SK-N-SH (cell line): ENCODE data around the gene HEPACAM. TPM values are rescaled to one million over a fixed set of nuclear protein-coding genes. Genes with fewer than 3 reads are reported as not detected.

Experiments used
- CTCF ChIA-PET: fragments of 300-600, 350-600 bp; formaldehyde crosslinking; extraction: SDS; loops from one replicate; lab custom pipeline; 2021; lab: Yijun Ruan, JAX
- POLR2A ChIA-PET: fragments of 350-600 bp; sonication (Branson Sonifier 250); formaldehyde crosslinking; extraction: SDS; loops from one replicate; lab custom pipeline; 2020; ENCODE audit warnings: antibody characterized with exemption, inconsistent platforms; lab: Yijun Ruan, JAX
- DNase-seq: peaks from one replicate; pipeline ENCODE4 v3.0.0; 2012
- H2AFZ ChIP-seq: fragments of 200-600 bp; sonication (generic); 2 replicates; pipeline ENCODE4 v1.8.1; 2016; ENCODE audit warnings: antibody characterized with exemption, mild to moderate bottlenecking, low read depth
- H3F3A ChIP-seq: fragments of 200-600 bp; sonication (generic); replicated peaks from 2 replicates; pipeline ENCODE3; 2016; ENCODE audit warnings: antibody characterized with exemption, mild to moderate bottlenecking; ENCODE audit not compliant: insufficient read depth
- H3K27ac ChIP-seq, 2 experiments: fragments of 200-500 bp in 1 of 2; fragments of 200-600 bp in 1 of 2; sonication (Bioruptor generic) in 1 of 2; sonication (generic), shearing (Covaris generic) in 1 of 2; 2 replicates each; pipeline versions ENCODE4 v1.5.1 to v1.6.1; 2014 to 2016; ENCODE audit warnings: low read depth in 2 of 2, inconsistent platforms in 1 of 2, low read length in 1 of 2, mild to moderate bottlenecking in 1 of 2, mixed read lengths in 1 of 2
- H3K27me3 ChIP-seq: fragments of 200-600 bp; sonication (generic), shearing (Covaris generic); 2 replicates; pipeline ENCODE4 v1.6.1; 2016; ENCODE audit warnings: mixed run types; ENCODE audit not compliant: insufficient read depth
- H3K36me3 ChIP-seq, 2 experiments: fragments of 200-500 bp in 1 of 2; fragments of 200-600 bp in 1 of 2; sonication (Bioruptor generic) in 1 of 2; sonication (generic) in 1 of 2; replicated peaks in 1 of 2; 2 replicates each; pipeline versions ENCODE3 to v1.5.1; 2014 to 2016; ENCODE audit warnings: low read length in 1 of 2, mild to moderate bottlenecking in 1 of 2; ENCODE audit not compliant: insufficient read depth in 2 of 2, control insufficient read depth in 1 of 2
- H3K4me1 ChIP-seq, 2 experiments: fragments of 200-500 bp in 1 of 2; fragments of 200-600 bp in 1 of 2; sonication (Bioruptor generic) in 1 of 2; sonication (generic), shearing (Covaris generic) in 1 of 2; 2 replicates each; pipeline versions ENCODE4 v1.5.1 to v1.6.1; 2014 to 2016; ENCODE audit warnings: low read depth in 1 of 2, low read length in 1 of 2, mixed run types in 1 of 2; ENCODE audit not compliant: insufficient read depth in 2 of 2, control insufficient read depth in 1 of 2
- H3K4me2 ChIP-seq: fragments of 200-600 bp; sonication (generic), shearing (Covaris generic); 2 replicates; pipeline ENCODE4 v1.6.1; 2017; ENCODE audit warnings: mixed run types
- H3K4me3 ChIP-seq, 2 experiments: fragments of 200-500 bp in 1 of 2; fragments of 200-600 bp in 1 of 2; sonication (Bioruptor generic) in 1 of 2; sonication (generic), shearing (Covaris generic) in 1 of 2; 2 replicates each; pipeline versions ENCODE4 v1.5.1 to v1.8.1; 2014 to 2016; ENCODE audit warnings: low read depth in 2 of 2, inconsistent platforms in 1 of 2, low read length in 1 of 2, mild to moderate bottlenecking in 1 of 2, mixed read lengths in 1 of 2, moderate library complexity in 1 of 2
- H3K79me2 ChIP-seq: fragments of 200-600 bp; sonication (generic); 2 replicates; pipeline ENCODE4 v1.8.1; 2017; ENCODE audit warnings: mild to moderate bottlenecking; ENCODE audit not compliant: insufficient read depth
- H3K9ac ChIP-seq: fragments of 200-600 bp; sonication (generic); 2 replicates; pipeline ENCODE4 v1.6.1; 2017; ENCODE audit warnings: mixed run types
- H3K9me2 ChIP-seq: fragments of 200-600 bp; sonication (generic); 2 replicates; pipeline ENCODE4 v1.6.1; 2017; ENCODE audit warnings: mixed run types
- H3K9me3 ChIP-seq: fragments of 200-600 bp; sonication (generic); 2 replicates; pipeline ENCODE4 v1.6.1; 2017; ENCODE audit warnings: mixed run types, mild to moderate bottlenecking, moderate library complexity
- H4K20me1 ChIP-seq: fragments of 200-600 bp; sonication (generic); 2 replicates; pipeline ENCODE4 v1.6.1; 2017; ENCODE audit warnings: mild to moderate bottlenecking, mixed run types; ENCODE audit not compliant: insufficient read depth
- EP300 ChIP-seq, 2 experiments: IDR thresholded peaks; 2 replicates each; pipeline versions ENCODE4 v1.4.0 to v1.6.1; 2012; ENCODE audit warnings: borderline replicate concordance in 1 of 2, low read depth in 1 of 2, low read length in 1 of 2
- EZH2phosphoT487 ChIP-seq: fragments of 200-600 bp; sonication (generic); IDR thresholded peaks from 2 replicates; pipeline ENCODE4 v1.6.1; 2017; ENCODE audit warnings: low read depth, mixed run types, mild to moderate bottlenecking, antibody characterized with exemption, moderate library complexity, borderline replicate concordance
- GABPA ChIP-seq: IDR thresholded peaks from 2 replicates; pipeline ENCODE4 v1.4.0; 2012; ENCODE audit warnings: low read depth, mild to moderate bottlenecking
- GATA2 ChIP-seq: sonication (generic); formaldehyde crosslinking; IDR thresholded peaks from 2 replicates; pipeline ENCODE4 v1.5.0; 2020; ENCODE audit warnings: mild to moderate bottlenecking, missing genetic modification reagents
- JUND ChIP-seq: IDR thresholded peaks from 2 replicates; pipeline ENCODE4 v1.4.0; 2012
- MXI1 ChIP-seq: IDR thresholded peaks from 2 replicates; pipeline ENCODE4 v1.6.1; 2012; ENCODE audit warnings: mild to moderate bottlenecking, low read depth, low read length, improper control_type of control experiment
- NRF1 ChIP-seq: IDR thresholded peaks from 2 replicates; pipeline ENCODE4 v1.6.1; 2012; ENCODE audit warnings: low read depth, mild to moderate bottlenecking, low read length
- RAD21 ChIP-seq: IDR thresholded peaks from 2 replicates; pipeline ENCODE4 v1.6.1; 2012; ENCODE audit warnings: mild to moderate bottlenecking, low read length
- REST ChIP-seq: IDR thresholded peaks from 2 replicates; pipeline ENCODE4 v1.6.1; 2012; ENCODE audit warnings: mild to moderate bottlenecking, low read depth, low read length, moderate library complexity
- SIN3A ChIP-seq: IDR thresholded peaks from 2 replicates; pipeline ENCODE4 v1.6.1; 2012; ENCODE audit warnings: low read depth, mild to moderate bottlenecking, low read length, moderate library complexity, borderline replicate concordance
- TAF1 ChIP-seq: IDR thresholded peaks from 2 replicates; pipeline ENCODE4 v1.6.1; 2012; ENCODE audit warnings: low read depth, mild to moderate bottlenecking, low read length, moderate library complexity, borderline replicate concordance
- ZBTB33 ChIP-seq: IDR thresholded peaks from 2 replicates; pipeline ENCODE4 v1.4.0; 2012; ENCODE audit warnings: low read depth, borderline replicate concordance
- WGBS: methylation state at CpG from one replicate; pipeline ENCODE4 v1.1.6; 2017; ENCODE audit warnings: low lambda C conversion rate; 5-methylcytosine and 5-hydroxymethylcytosine counted together
- polyA plus RNA-seq, 3 experiments: library from polyadenylated mRNA; depleted of rRNA; stranded (reverse); fragments of >200 nt; gene quantifications; 2 replicates each; pipeline ENCODE4 v1.2.3, GENCODE V29; 2012
- TF ChIP-seq, protein P1 (sequence below): IDR thresholded peaks from 2 replicates; pipeline ENCODE4 v1.4.0; 2012; ENCODE audit warnings: low read depth, borderline replicate concordance

The HEPACAM gene
- polyA plus RNA-seq, 1 of the 3 experiments (the other 2 are of a cell fraction) = not detected

- TF ChIP-seq GABPA (peak; percentile 59), REST (no peak; the same call in 1 of the 2 replicates), ZBTB33 (no peak), EP300 (IDR thresholded peaks at IDR 0.05; ENCODE audit: borderline replicate concordance in 1 of 2, low read depth in 1 of 2, low read length in 1 of 2) (no peak), TAF1 (peak; percentile 62)
These were observed 59.7 kb downstream of the HEPACAM start (continued) for GRCh38 chr11:124875943-124876817.

DNA sequence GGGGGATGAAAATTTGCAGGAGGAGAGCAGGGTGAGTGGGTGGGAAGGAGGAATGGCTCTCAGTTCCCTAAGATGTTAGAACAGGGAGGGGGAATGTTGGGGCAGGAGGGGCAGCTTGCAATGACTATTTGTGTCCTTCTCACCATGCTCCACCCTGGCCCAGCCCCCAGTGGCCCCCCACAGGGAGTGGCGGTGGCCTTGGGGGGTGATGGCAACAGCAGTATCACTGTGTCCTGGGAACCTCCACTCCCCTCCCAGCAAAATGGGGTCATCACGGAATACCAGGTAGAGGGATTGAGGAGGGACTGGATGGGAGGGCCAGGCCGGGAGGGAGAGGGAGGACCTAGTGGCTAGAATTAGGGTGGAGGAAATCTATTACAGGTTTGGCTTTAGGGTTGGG is 60.4 kb downstream of the HEPACAM start:
- POLR2A ChIA-PET = interaction anchor here (1.2 to 1.4 kb wide), 2 partner anchors 76 to 207 kb away, joined by 3 to 6 read pairs; no protein-coding TSS in a partner anchor
- Histone ChIP-seq H4K20me1 (no peaks in the 10 kb centered on the region), H3K9ac (peak overlapping the region; percentile 97; the same call in 1 of the 2 replicates), H3K4me1 (peaks cover 0 to 17% of the 10 kb centered on the region in 2 experiments; a peak in 1 of 4 replicates), H3K9me2 (no peaks in the 10 kb centered on the region)
- TF ChIP-seq, protein P1, sequence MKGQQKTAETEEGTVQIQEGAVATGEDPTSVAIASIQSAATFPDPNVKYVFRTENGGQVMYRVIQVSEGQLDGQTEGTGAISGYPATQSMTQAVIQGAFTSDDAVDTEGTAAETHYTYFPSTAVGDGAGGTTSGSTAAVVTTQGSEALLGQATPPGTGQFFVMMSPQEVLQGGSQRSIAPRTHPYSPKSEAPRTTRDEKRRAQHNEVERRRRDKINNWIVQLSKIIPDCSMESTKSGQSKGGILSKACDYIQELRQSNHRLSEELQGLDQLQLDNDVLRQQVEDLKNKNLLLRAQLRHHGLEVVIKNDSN = no peak
- TF ChIP-seq MXI1 = no peak
- no peak for TF ChIP-seq EP300 (IDR thresholded peaks at IDR 0.05; ENCODE audit: borderline replicate concordance in 1 of 2, low read depth in 1 of 2, low read length in 1 of 2)
- no peak for TF ChIP-seq GATA2 (CRISPR knock-in tag)
- TF ChIP-seq SIN3A = no peak
- no peak for TF ChIP-seq EZH2phosphoT487
- TF ChIP-seq NRF1 = no peak
- no peak for TF ChIP-seq GABPA
- TF ChIP-seq JUND = no peak
- no peak for TF ChIP-seq RAD21
- TF ChIP-seq, all 33 proteins: peak for 0
- H3K27me3 ChIP-seq = no peaks in the 10 kb centered on the region
- no peak for DNase-seq
- no peak overlapping the region for H3K27ac ChIP-seq
- 97% methylated on average over 3 of the region's 3 CpGs for WGBS
- CTCF ChIA-PET = interaction anchor here (1.0 to 5.0 kb wide), 19 partner anchors 9 to 251 kb away, joined by 3 to 55 read pairs (median 6); partner anchors contain the start of genes CCDC15, NRGN and ROBO3
- peak overlapping the region; percentile 89 for H2AFZ ChIP-seq
- H3K4me3 ChIP-seq = peak overlapping the region; percentile 73 to 80; a peak in 3 of 4 replicates
- no peaks in the 10 kb centered on the region; the same call in 1 of the 2 replicates for H3K79me2 ChIP-seq
- H3F3A ChIP-seq = no peaks in the 10 kb centered on the region
- peak overlapping the region; percentile 96 for H3K4me2 ChIP-seq
- no peaks in the 10 kb centered on the region for H3K9me3 ChIP-seq
- H3K36me3 ChIP-seq = no peaks in the 10 kb centered on the region
